NCI-H2081 (cell line): ENCODE data around the gene CSTB.

Experiments
- DNase-seq, 2 experiments: peaks; one replicate each; lab custom pipeline; 2025; lab: John Stamatoyannopoulos, UW

Gene CSTB

DNA sequence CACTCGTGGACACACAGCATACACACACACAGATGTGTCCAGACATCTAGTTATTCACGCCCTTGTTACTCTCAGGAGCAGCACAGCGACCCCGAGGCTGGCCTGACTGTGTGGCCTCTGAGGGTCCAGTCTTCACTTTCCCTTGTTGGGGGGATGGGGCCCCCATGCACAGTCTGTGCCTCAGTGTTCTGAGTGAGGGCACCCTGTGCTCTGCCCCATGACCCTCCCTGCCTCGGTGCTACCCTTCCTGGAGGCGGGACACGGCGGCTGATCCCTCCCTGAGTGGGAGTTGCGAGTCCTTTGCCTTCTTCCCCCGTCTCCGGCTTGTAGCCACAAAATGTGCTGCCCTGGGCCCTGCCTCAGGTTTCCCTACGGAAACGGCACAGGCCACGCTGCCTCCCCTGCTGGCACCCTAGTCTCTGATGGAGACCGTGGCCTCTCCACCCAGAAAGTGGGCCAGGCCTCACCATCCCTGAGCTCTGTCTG, 8.6 kb downstream of the CSTB start:
- no peak for DNase-seq

DNA sequence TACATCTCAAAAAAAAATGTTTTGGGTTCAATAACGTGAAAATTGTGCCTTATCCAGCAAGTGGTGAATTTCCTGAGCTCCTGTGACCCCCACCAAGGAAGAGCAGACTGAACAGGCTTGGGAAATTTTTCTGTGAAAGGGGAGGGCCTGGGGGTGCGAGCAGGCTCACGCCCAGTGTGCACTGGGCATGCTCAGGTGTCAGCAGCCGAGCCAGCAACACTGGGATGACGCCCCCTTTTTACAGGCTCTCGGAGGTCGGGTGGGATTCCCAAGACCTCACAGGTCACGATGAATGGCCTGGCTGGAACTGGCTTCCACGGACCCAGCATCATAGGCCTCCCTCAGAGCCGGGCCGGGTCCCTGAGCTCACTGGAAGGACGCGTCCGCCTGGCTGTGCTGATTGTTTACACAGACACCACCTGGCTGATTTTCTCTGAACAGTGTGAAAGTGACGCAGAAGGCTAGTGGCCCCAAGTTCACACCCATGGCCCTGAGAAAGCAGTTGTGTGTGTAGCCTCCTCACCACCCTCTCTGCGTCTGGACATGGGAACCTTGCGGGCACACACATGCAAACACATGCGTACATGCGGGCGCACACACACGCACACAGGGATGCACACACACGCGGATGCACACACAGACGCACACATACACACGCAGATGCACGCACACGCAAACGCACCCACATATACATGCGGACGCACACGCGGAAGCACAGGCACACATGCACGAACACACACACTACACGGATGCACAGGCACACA, 9.2 kb downstream of the CSTB start:
- no peak for DNase-seq

DNA sequence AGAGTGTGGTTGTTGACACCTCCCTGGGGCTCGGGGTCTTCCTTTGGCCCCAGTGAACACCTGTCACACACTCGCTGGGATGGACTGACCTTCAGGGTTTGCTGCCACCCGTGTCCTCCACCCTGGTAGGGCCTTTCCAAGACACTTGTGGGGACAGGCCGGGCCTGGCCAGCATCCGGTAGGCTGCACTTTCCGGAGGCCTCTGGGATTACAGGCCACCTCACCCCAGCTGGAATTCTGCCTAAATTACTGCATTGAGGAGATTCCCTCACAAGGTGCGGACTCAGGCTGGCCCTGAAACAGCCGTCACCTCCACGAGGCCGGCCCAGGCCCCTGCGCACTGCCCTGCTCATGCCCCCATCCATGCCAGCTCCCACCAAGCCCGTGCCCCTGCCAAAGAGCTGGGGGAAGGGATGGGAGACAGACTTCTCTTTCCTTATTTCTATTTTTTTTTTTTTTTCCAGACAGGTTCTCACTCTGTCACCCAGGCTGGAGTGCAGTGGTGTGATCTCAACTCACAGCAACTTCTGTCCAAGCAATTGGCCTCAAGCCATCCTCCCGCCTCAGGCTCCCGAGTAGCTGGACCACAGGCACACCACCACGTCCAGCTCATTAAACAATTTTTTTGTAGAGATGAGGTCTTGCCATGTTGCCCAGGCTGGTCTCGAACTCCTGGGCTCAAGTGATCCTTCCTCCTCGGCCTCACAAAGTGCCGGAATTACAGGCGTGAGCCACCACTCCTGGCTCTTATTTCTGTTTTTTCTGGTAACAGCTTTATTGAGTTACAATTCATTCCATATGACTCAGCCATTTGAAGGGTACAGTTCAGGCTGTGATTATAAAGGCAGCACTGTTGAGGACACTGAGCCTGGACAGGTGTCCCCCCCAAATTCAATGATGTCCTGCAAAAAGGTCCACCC, 11.3 kb downstream of the CSTB start:
- DNase-seq, result no peak

DNA sequence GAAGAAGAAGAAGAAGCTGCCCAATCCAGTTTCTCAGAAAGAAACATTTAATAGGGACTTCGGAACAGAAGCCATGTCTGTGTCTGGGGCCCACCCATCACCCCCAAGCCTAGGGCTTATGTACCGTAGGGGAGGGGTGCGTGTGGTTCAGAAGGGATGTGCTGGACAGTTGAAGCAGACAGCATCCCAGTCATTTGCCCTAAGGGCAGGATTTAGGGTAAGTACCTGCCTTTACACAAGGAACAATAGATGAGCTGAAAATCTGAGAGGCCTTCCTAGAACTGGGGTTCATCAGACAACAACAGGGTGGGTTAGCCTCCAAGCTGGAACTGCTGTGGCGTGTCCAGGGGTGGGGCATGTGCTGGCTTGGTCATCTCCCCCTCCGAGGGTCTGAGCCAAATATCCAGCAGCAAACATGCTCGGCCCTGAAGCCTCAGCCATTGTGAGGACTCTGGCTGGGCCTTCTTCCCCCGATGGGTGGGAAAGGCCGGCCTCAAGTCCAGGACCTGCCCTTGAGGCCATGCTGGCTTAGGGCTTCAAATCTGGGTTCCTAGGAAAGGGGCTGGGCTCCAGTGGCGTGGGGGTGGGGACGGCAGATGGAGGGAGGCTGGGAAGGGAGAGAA, 12.1 kb downstream of the CSTB start:
- DNase-seq, result no peak

DNA sequence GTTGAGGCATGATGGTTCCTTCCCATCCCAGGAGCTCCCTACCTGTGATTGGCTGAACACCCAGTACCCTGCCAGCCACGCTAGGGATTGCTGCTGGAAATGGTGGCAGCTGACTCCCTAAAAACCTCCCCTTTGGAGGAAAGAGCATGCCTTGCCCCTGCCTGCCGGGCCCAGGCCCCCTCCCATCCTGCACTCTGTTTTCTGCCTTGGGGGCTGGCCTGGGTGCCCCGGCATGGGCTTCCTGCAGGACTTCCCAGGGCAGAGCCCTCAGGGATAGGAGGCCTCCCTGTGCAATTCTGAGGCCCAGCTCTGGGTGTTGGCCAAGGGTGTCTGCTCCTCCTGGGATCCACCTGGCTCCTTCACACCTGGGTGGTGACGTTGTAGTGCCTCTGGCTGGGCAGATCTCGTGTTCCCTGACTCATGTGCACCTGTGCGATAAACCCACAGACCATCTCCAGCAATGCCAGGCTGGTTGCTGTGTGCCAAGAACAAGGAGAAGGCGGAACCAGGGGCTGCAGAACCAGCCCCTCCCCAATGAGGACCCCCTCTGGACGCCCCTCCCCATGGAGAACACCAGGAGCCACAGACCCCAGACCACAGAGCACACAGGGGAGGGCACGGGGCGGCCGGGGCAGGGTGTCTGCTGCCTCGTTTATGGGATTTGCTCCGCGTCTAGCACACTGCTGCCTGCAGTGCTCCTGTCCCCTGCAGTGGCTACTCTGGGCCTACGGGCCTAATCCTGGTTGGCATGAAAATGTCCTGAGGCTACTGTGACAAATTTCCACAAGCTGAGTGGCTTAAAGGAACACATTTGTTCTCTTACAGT, 13.6 kb downstream of the CSTB start:
- no peak for DNase-seq

DNA sequence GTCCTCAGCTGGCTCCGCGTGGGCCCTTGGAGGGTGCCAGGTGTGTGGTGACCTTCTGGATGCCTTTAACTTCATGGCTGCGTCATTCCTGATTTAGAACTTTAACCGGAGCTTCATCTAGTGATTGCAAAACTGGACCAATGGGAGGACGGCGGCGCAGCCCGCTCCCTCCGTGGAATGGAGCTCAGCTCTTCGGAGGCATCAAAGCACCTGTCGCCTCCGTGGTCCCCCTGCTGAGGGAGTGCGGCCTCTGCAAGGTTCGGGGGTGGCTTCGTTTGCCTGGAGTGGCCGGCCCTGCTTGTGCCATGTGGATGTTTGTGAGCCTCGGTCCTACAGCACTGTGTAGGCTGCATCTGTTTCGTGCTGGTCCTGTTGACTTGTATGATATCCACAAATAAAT, 14.2 kb downstream of the CSTB start:
- DNase-seq, result no peak

DNA sequence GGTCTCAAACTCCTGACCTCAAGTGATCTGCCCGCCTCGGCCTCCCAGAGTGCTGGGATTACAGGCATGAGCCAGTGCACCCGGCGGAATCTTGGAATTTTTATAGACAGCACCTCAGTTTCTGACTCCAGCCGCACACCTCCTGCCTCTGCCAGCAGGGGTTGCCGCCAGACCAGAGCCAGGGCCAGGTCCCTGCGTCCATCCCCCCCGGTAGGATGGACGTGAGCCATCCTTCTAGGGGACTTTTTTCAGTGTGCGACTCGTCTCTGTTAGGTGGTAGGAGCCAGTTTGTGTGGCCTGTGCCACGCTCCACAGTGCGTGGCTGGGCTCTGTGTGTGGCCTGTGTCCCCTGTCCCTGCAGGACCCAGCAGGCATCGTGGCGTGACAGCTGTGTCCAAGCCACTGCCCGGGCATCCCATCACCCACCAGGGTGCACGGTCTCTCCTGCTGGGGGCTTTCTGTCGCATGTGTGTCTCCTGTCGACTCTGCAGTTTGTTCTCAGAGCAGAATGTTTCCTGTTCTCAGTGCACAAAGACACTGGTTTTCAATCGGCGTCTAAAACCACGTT, 15.6 kb downstream of the CSTB start:
- DNase-seq, result no peak

DNA sequence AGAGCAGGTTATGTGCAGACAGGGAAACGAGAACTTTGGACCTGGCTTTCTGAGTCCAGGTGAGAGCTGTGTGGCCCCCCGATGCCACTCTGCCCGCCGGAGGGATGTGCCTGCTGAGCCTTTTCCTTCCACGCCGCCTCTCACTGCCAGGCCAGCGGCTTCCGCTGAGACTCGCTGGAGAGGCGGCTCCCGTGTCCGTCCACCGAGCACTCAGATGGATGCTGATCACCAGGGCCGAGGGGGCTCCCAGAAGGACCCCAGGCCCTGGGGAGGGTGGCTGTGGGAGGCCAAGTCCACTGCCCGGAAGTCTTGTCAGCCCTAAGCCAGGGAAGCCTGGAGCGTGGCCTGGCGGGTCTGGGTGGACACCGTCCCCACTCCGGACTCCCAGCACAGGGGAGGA, 16.5 kb downstream of the CSTB start:
- DNase-seq, result no peak

DNA sequence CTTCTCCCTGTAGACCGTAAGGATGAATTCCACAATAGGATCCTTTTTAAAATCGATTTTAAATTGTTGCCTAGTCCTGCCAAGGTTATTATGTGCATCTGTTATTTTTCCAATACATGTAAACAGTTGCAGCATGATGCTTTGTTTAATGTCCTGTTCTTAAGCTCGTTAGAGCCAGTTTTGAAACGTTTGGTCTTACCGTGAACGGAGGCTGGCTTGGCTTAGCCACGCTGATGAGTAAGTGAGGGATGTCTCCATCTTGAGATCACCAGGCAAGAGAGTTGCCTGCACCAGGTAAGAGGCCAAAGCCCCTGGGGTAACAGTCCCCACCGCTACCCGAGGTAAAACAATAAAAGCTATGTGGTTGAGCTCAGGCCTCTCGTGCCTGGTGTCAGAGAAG, 17.3 kb downstream of the CSTB start:
- DNase-seq, result no peak

DNA sequence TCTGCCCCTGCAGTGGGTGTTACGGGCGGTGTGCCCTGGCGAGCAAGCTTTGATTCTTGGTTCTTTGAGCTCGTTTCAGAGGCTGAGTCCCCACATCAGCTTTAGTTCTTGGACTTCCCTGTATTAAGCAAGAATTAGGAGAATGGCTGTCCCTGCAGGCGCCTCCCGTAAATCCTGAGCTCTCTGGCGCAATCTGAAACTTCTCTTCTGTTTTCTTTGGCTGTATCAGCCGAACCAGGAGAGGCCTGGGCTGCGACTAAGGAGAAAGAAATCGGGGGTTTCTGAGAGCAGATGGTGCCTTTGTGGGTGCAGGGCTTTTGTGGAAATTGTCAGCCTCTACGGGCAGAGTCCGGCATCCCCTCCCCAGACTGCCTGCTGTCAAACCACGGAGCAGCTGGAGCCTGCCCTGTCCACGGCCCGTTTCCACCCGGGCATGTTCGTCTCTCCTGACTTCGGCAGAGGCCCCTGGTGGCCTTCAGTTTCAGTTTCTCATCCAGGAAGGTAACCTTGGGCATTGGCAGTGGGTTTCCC, 17.9 kb downstream of the CSTB start:
- DNase-seq, result no peak

DNA sequence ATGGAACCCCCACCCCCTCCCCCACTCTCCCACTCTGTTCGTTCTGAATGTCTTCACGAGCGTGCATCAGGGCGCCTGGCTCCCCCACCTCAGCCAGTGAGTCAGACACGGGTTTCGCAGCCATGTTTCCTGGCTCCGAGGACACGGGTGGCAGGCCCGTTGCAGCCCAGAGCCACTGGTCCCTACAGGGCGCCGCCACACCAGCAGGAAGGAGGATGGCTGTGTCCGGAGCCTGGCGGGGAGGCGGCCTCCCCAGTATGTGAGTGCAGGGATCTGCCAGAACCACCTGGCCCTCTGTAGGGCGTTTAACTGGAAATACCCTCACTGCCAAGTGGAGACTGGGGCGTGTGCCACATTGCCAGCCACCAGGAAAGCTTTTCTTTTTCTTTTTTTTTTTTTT, 18.5 kb downstream of the CSTB start:
- no peak for DNase-seq

DNA sequence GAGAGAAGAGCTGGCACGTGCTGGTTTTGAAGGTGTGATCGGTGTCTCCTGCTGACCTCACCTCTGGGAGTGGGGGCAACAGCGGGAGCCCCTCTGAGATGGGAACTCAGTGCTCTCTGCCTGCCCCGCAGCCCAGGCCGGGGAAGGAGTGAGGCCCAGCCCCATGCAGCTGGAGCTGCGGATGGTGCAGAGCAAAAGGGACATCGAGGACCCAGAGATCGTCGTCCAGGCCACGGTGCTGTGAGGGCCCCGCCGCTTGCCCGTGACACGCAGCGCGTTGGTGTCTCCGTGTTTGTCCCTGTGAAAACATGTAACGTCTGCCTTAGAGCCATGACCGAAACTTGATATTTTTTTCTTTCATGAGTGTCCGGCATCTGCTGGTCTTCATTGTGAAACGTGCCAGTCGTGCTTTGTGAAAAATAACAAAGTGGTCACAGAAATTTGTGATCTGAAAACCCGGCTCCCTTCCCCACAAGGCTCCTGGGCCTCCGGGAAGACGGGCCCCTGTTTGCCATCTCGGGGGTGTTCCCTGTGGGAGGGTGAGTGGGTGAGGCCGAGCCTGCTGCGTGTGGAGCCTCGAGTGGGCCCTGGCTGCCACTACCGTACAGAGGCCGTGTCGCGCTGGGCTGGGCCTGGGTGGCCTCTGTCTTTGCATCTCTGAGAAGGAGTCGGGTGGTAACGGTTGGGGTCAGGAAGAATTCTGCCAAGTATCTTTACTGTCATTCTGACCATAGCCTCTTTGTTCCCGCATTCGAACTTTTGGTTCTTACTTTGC, 20.1 kb downstream of the CSTB start:
- DNase-seq, result no peak

DNA sequence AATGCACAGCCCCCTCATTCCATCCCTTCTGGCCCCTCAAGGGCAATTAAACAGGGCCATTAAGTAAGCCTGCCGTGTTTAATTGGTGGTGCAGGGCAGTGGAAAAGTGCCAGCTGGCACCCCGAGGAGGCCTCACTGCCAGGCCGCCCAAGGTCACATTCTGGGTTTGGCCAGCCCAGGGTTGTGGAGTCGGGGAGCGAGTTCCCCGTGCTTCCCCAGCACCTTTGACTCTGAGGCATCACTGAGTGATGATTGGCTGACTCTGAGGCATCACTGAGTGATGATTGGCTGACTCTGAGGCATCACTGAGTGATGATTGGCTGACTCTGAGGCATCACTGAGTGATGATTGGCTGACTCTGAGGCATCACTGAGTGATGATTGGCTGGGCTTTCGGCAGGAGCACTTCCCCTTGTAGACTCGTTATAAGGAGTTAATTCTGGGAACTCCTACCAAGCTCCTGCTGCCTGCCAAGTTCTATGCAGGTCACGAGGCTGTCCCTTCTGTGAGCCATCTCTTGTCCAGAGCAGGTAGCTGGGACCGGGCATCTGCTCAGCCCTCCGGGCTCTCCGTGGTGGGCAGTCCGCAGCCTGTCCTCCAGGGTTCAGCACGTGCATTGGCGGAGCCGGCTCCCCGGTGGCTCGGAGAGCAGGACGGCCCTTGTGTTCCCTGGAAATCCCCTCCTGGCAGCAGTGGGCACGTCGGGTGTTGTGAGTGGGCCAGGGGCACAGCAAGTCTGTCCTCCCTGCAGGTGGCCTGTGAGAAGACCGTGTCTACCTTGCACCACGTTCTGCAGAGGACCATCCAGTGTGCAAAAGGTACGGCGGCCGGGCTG, 20.9 kb downstream of the CSTB start:
- DNase-seq, result no peak

DNA sequence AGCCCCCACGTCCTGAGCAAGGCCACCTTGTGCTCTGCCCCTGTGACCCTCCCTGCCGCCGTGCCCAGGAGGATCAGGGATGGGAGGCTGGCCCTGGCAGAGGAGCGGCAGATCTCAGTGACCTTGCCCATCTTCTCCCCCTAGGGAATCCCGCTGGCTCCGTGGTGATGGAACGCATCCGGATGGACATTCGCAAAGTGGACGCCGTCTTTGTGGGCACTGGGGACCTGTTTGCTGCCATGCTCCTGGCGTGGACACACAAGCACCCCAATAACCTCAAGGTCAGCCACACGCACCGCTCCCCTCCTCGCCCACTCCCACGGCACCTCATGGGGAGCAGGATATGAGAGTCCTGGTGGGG, 22.7 kb downstream of the CSTB start:
- no peak for DNase-seq

DNA sequence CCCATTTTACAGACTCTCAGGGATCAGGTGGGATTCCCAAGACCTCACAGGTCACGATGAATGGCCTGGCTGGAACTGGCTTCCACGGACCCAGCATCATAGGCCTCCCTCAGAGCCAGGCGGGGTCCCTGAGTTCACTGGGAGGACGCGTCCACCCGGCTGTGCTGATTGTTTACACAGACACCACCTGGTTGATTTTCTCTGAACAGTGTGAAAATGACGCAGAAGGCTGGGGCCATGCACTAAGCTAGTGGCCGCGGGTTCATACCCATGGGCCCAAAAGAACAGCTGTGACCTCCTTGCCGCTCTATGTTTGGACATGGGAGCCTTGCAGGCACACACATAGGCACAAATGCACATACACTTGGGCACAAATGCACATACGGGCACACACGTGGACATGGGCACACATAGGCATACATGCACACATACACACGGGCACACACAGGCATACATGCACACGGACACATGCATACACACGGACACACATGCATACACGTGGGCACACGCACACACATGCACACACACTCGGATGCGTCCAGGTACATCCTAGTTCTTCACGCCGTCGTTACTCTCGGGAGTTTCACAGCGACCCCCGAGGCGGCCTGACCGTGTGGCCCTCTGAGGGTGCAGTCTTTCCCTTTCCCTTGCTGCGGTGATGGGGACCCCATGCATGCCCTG, 23.2 kb downstream of the CSTB start:
- no peak for DNase-seq

DNA sequence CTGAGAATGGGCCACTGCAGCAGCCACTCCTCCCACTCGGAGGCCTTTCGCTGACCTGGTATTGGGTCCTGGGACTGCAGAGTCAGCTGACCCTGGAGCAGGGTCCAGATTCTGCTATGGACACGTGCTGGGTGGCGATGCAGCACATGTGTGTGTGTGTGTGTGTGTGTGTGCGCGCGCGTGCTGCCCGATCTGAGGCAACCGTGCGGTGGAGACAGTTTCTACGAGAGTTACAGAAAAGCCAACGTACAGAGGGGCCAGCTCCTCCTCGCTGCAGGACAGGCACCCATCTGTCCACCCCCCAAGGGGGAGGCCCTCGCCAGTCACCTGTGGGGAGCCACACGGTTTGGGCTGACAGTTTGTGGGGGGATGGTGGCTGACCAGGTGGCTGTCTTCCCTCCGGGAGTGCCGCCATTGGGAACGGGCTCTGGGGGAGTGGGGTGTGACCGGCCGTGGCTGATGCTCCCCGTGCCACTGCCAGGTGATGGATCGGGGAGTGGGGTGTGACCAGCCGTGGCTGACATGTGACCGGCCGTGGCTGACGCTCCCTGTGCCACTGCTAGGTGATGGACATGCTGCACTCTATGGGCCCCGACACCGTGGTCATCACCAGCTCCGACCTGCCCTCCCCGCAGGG, 24.0 kb downstream of the CSTB start:
- no peak for DNase-seq

DNA sequence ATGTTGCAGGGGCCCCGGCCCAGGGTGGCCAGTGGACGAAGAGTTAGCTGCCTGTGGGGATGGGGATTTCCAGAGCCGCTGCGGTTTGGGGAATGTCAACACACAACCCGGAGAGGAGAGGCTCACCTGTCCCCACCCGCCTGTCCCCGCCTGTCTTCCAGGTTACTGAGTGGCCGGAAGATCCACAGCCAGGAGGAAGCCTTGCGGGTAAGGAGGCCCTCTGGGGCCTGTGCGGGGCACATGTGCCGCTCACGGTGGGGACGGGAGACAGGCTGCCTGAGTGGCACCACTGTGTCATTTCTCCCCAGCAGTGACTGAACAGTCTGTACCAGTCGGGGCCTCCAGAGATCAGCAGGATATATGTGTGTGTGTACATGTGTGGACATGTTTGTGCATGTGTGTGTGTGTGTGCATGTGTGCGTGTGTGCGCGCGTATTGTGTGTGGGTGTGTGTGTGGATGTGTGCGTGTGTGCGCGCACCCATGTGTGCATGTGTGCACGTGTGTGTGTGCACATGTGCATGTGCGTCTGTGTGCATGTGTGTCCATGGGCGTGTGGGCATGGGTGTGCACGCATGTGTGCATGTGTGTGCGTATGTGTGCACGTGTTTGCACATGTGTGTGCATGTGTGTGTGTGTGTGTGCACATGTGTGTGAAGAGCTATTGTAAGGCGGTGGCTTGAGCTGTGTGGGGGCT, 25.6 kb downstream of the CSTB start:
- DNase-seq, result no peak
